NCI-H748 (cell line): Measurements from ENCODE around the gene PLD6.
"Not testable (repeated sequence)": the region's sequence is repeated elsewhere in the genome, so short reads cannot be mapped to it uniquely, and the experiment has no call there.

ENCODE experiments used
- DNase-seq: peaks from one replicate; lab custom pipeline; 2025; ENCODE audit not compliant: unreplicated experiment; lab: John Stamatoyannopoulos, UW

The PLD6 gene

DNA sequence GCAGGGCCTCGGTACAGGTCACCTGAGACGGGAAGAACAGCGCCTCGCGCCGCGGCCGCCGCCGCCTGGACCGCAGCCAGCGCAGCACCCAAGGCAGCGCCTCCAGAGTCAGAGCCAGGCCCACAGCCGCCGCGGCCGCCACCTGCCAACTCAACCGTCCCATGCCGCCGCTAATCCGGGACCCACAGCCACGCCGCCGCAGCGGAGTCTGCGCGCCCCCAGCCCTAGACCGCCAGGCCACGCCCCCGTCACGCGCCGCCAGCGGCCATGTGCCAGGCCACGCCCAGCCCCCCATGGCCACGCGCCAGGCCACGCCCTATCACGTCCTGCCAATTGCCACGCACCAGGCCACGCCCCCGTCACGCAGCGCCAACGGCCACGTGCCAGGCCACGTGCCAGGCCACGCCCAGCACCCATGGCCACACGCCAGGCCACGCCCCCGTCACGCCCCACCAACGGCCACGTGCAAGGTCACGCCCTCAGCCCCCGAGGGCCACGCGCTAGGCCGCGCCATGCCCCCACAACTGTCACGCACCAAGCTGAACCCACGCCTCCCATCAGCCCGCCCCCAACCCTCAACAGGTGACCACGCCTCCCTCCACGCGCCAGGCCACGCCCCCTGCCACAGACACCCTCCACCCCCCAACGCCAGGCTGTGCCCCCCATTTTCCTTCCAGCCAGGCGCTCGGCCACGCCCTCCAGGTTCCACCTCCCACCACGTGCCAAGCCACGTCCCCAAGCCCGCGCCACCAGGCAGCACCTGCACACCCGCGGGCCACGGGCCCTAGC is at the start of gene PLD6:
Gene PLD6, minus strand, starts transcription at position 210 of the 789 bp plus-strand sequence. Its CDS starts 47 bp downstream, at position 163.
- DNase-seq: peak; percentile 85

GRCh38 chr17:17255689-17256088 is 49.6 kb upstream of the PLD6 start:
- not testable (repeated sequence) for DNase-seq

- no peak for DNase-seq
Observed at GRCh38 chr17:17254036-17254435, 47.9 kb upstream of the PLD6 start.

DNA sequence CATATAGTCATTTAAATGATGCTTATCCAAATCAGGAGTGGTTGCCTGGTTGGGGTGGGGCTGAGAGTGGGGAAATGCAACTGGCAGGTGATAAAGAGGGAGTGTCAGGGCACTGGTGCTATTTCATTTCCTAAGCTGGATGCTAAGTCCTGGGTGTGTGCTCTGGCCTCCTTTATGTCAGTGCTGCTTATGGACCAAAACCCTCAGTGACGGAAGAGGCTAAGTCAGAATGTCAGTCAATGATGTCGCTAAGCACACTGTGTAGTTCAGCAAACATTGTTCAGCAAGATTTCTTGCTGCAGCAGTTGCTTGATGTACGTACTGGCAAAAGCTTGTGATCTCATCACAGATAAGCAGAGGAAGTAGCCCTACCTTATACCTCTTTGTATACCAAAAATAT is 47.3 kb upstream of the PLD6 start:
- DNase-seq: no peak

- DNase-seq: no peak
Observed at GRCh38 chr17:17252149-17252661, 46.1 kb upstream of the PLD6 start.

DNA sequence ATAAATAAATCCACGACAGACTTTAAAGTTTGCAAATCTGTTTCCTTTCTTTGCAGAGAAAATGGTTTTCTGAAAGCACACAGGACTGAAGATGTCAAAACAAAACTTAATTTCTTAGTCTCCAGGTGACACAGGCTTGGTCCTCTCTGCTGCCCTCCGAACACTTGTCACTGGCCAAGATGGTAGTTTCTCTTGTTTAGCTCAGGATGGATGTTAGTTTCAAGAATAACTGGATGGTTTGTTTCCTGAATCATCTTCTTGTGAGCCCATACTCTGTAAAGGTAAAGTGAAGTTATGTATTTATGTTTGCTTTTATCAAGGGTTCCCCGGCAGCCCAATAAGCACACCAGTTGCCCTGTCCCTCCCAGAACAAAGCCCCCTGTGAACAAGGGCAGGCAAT is 40.7 kb upstream of the PLD6 start:
- DNase-seq: no peak

- DNase-seq: no peak
Observed at GRCh38 chr17:17243163-17243562, 37.0 kb upstream of the PLD6 start.

DNA sequence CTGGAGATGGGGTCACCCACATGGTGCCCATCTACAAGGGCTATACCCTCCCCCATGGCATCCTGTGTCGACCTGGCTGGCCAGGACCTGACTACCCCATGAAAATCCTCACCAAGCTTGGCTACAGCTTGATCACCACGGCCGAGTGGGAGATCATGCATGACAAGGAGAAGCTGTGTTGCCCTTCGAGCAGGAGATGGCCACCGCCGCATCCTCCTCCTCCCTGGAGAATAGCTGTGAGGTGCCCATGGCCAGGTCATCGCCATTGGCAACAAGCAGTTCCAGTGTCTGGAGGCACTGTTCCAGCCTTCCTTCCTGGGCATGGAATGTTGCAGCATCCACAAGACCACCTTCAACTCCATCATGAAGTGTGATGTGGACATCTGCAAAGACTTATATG is 36.1 kb upstream of the PLD6 start:
- DNase-seq: no peak

DNA sequence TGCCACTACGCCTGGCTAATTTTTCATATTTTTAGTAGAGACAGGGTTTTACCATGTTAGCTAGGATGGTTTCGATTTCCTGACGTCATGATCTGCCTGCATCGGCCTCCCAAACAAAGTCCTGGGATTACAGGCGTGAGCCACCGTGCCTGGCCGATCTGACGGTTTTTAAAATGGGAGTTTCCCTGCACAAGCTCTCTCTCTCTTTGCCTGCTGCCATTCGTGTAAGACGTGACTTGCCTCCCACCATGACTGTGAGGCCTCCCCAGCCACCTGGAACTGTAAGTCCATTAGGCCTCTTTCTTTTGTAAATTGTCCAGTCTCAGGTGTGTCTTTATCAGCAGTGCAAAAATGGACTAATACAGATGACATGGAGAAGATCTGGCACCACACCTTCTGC is 35.5 kb upstream of the PLD6 start:
- no peak for DNase-seq

- no peak for DNase-seq
Observed at GRCh38 chr17:17239832-17240231, 33.7 kb upstream of the PLD6 start.

DNA sequence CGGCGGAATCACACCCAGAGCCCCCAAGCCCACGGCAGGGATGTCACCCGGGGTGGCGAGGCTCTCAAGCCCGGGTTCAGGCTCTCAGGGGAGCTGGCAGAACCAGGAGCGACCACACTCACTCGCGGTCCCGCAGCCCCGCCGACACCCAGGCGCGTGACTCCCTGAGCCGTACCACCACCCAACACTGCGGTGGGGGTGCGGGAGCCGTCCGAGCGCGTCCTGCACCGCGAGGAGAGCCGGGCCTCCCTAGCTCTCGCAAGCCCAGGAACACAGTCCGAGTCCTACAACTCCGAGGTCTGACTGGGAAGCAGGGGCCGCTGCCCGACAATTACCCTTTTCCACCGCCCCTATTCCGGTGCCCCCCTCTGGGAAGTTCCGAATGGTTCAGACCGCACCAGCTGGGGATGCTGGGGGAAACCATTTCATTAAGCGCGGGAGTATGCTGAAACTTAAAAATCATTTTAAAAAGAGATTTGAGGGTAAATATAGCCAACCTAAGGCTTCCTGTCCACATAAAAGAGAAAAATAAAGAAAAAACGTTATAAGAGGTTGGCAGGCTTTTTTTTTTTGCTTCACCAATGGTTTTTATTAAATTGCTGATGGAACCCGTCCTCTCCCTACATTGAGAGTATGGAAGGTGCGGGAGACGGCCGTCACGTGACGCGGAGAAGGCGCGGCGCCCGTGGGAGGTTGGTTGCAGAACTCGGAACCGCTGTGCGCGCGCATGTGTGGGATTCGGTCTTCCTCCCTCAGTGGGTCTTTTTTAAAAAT is 31.1 kb upstream of the PLD6 start, which contains the start of gene FLCN:
Gene FLCN, minus strand, starts transcription at position 143 of the 774 bp plus-strand sequence. CDS start 9,031 bp downstream, outside the sequence.
- DNase-seq: peak; percentile 92

GRCh38 chr17:17236295-17237025 is 30.3 kb upstream of the PLD6 start:
- peak; percentile 75 for DNase-seq

- DNase-seq: no peak
Observed at GRCh38 chr17:17235212-17236174, 29.4 kb upstream of the PLD6 start.

GRCh38 chr17:17232303-17232621 is 26.1 kb upstream of the PLD6 start:
- no peak for DNase-seq

DNA sequence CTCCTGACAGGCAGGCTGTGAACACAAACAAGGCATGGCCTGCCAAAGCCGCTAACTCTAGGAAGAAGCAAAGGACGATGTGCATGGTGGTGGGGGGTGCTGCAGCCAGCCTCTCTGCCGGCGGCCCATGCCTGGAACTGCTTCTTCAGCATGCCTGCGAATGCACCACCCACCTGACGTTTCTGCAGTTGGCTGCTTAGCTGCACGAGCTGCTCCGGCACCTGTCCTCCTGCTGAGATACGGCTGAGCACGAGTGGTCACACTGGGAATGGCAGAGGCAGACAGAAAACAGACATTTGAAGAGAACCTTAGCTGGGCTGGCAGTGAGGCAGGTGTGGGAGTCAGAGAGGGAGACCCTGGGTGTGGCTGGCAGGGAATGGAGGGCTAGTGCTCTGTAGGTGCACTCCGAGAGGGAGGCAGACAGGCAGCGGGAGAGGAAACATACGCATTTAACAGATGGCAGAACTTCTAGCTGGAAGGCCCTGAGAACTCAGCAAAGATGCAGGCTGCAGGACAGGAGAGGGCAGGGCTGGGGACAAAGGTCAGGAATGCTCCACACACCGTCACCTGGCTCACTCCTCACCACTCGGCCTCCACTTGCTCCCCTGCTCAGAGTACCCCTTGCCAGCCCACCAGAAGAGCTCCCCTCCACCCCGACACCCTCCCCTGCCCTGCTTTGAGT is 25.6 kb upstream of the PLD6 start:
- DNase-seq: no peak

- no peak for DNase-seq
Observed at GRCh38 chr17:17229416-17230384, 23.6 kb upstream of the PLD6 start.

GRCh38 chr17:17228521-17229279 is 22.6 kb upstream of the PLD6 start:
- DNase-seq: no peak
